ENCODE measurements around the gene MRPL2. TPM values are rescaled to one million over a fixed set of nuclear protein-coding genes. Genes with fewer than 3 reads are reported as not detected.

Gene MRPL2
- total RNA-seq (ENCODE audit: unreplicated experiment) = 39.7 TPM
- long read RNA-seq, partial matches to known transcripts = 1 of 4 reads
- long read RNA-seq, other reads (novel, unspliced or antisense) = 0 of 4 reads

GRCh38 chr6:43059168-43060033, at the start of gene MRPL2, which contains the start of gene KLC4:
Gene MRPL2, minus strand, starts transcription at chr6:43059434. Its CDS starts 53 bp downstream, at chr6:43059381.
Gene KLC4, plus strand, starts transcription at chr6:43059631. Its CDS starts 1,705 bp downstream, at chr6:43061336.
- peaks cover 29% of the 10 kb centered on the region for H3K4me1 Mint-ChIP-seq (ENCODE audit: unreplicated experiment)
- peak; percentile 94 for DNase-seq (ENCODE audit: low spot score)
- peak within 1 kb of the TSS; percentile 99 for H3K4me3 Mint-ChIP-seq (ENCODE audit: unreplicated experiment)
- H3K36me3 Mint-ChIP-seq (ENCODE audit: low read depth, unreplicated experiment) = peaks cover 28% of the 10 kb centered on the region
- no peaks in the 10 kb centered on the region for H3K9me3 Mint-ChIP-seq (ENCODE audit: unreplicated experiment)
- peaks cover 7% of the 10 kb centered on the region for H3K27me3 Mint-ChIP-seq (ENCODE audit: unreplicated experiment)
- TF ChIP-seq CTCF (IDR thresholded peaks at IDR 0.05; ENCODE audit: unreplicated experiment) = no peak
- peak within 1 kb of the TSS; percentile 96 for H3K27ac Mint-ChIP-seq (ENCODE audit: unreplicated experiment)

GRCh38 chr6:43107344-43108062, 48.3 kb upstream of the MRPL2 start:
- H3K4me3 Mint-ChIP-seq (ENCODE audit: unreplicated experiment) = peak overlapping the region; percentile 37
- no peak for DNase-seq (ENCODE audit: low spot score)
- TF ChIP-seq CTCF (IDR thresholded peaks at IDR 0.05; ENCODE audit: unreplicated experiment) = no peak
- H3K27me3 Mint-ChIP-seq (ENCODE audit: unreplicated experiment) = peaks cover 2% of the 10 kb centered on the region
- no peaks in the 10 kb centered on the region for H3K4me1 Mint-ChIP-seq (ENCODE audit: unreplicated experiment)
- no peaks in the 10 kb centered on the region for H3K36me3 Mint-ChIP-seq (ENCODE audit: low read depth, unreplicated experiment)
- H3K27ac Mint-ChIP-seq (ENCODE audit: unreplicated experiment) = peak overlapping the region; percentile 57
- H3K9me3 Mint-ChIP-seq (ENCODE audit: unreplicated experiment) = no peaks in the 10 kb centered on the region

GRCh38 chr6:43105538-43106222, 46.4 kb upstream of the MRPL2 start:
- H3K27me3 Mint-ChIP-seq (ENCODE audit: unreplicated experiment) = peaks cover 2% of the 10 kb centered on the region
- no peak for TF ChIP-seq CTCF (IDR thresholded peaks at IDR 0.05; ENCODE audit: unreplicated experiment)
- H3K27ac Mint-ChIP-seq (ENCODE audit: unreplicated experiment) = no peak overlapping the region
- no peak for DNase-seq (ENCODE audit: low spot score)
- H3K36me3 Mint-ChIP-seq (ENCODE audit: low read depth, unreplicated experiment) = no peaks in the 10 kb centered on the region
- H3K9me3 Mint-ChIP-seq (ENCODE audit: unreplicated experiment) = no peaks in the 10 kb centered on the region
- no peaks in the 10 kb centered on the region for H3K4me1 Mint-ChIP-seq (ENCODE audit: unreplicated experiment)
- no peak overlapping the region for H3K4me3 Mint-ChIP-seq (ENCODE audit: unreplicated experiment)

GRCh38 chr6:43103253-43103876, 44.1 kb upstream of the MRPL2 start:
- Mint-ChIP-seq H3K4me3 (ENCODE audit: unreplicated experiment) (no peak overlapping the region), H3K4me1 (ENCODE audit: unreplicated experiment) (no peaks in the 10 kb centered on the region), H3K27ac (ENCODE audit: unreplicated experiment) (no peak overlapping the region), H3K36me3 (ENCODE audit: low read depth, unreplicated experiment) (no peaks in the 10 kb centered on the region), H3K9me3 (ENCODE audit: unreplicated experiment) (no peaks in the 10 kb centered on the region), H3K27me3 (ENCODE audit: unreplicated experiment) (no peaks in the 10 kb centered on the region)
- no peak for TF ChIP-seq CTCF (IDR thresholded peaks at IDR 0.05; ENCODE audit: unreplicated experiment)
- DNase-seq (ENCODE audit: low spot score) = no peak

Measured in endothelial cell (in vitro differentiated cells).